NB4 (cell line): ENCODE measurements around the gene BTBD16.

Experiments used
- CTCF ChIP-seq: IDR thresholded peaks from one replicate; pipeline ENCODE4 v1.5.1; 2012; ENCODE audit warnings: low read depth, low read length
- MAX ChIP-seq: IDR thresholded peaks from 2 replicates; pipeline ENCODE4 v1.6.1; 2011; ENCODE audit warnings: low read depth, low read length
- MYC ChIP-seq: IDR thresholded peaks from 2 replicates; pipeline ENCODE4 v1.6.1; 2011; ENCODE audit warnings: low read depth, low read length
- POLR2A ChIP-seq: IDR thresholded peaks from 2 replicates; pipeline ENCODE4 v1.6.1; 2011; ENCODE audit warnings: mild to moderate bottlenecking; ENCODE audit not compliant: insufficient read length; ENCODE audit errors: extremely low read depth

- no peak for TF ChIP-seq CTCF
- TF ChIP-seq MAX: no peak
- TF ChIP-seq POLR2A: no peak
- no peak for TF ChIP-seq MYC
Observed at GRCh38 chr10:122269059-122269687, 1.9 kb upstream of the BTBD16 start.
